Kidney glomerular epithelial cell (primary cell): Measurements from ENCODE around the gene NKAPD1.
A peak's percentile ranks its signal among the peaks of the same experiment; 100 is the strongest.
"Not testable (repeated sequence)": the region's sequence is repeated elsewhere in the genome, so short reads cannot be mapped to it uniquely, and the experiment has no call there.

ENCODE experiments used
- DNase-seq: peaks from one replicate; lab custom pipeline; 2025; lab: John Stamatoyannopoulos, UW

The NKAPD1 gene

DNA sequence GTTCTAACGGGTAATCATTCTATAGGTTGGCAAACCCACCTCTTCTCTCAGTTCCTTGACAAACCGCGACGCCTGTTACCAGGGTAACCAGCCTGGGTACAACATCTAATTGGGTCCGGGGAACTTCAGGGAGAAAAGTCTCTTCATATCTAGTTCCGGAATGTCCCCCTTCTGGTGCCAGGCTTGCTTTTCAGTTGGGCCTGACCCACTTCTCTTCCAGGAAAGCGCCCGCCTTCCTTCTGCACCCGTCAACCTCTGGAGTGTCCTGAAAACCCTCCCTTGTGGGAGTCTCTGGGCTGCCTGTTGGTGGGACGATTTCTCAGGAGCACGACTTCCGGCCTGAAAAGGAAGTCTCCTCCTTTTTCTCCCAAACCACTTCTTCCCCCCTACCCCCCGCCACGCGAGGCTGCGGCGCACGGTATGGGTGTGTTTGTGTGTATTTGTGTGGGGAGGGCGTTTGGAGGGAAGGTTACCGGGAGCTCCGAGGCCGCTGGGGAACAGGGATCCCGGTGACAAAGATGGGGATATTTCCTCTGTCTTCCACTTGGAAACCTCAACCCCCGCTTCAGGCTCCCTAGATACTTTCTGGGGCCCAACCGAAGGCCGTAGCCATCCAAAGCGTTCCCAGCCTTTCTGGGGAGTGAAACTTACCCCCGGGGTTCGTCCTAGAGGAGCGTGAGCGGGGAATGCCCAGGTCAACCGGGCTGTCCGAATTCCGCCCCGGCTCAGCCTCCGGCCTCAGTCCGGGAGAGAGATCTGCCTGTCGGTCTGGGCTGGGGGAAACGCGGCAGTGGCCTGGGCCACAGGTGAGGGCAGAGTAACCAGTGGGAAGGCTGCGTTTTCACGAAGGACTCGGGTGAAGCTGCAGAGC, at the start of gene NKAPD1, which contains the start of gene PIH1D2:
TSS of gene NKAPD1 (plus strand) at position 359 of the 871 bp plus-strand sequence. CDS start 1,276 bp downstream, outside the sequence.
TSS of gene PIH1D2 (minus strand) at position 77 of the 871 bp plus-strand sequence. CDS start 843 bp downstream, outside the sequence.
- peak; percentile 92 for DNase-seq

DNA sequence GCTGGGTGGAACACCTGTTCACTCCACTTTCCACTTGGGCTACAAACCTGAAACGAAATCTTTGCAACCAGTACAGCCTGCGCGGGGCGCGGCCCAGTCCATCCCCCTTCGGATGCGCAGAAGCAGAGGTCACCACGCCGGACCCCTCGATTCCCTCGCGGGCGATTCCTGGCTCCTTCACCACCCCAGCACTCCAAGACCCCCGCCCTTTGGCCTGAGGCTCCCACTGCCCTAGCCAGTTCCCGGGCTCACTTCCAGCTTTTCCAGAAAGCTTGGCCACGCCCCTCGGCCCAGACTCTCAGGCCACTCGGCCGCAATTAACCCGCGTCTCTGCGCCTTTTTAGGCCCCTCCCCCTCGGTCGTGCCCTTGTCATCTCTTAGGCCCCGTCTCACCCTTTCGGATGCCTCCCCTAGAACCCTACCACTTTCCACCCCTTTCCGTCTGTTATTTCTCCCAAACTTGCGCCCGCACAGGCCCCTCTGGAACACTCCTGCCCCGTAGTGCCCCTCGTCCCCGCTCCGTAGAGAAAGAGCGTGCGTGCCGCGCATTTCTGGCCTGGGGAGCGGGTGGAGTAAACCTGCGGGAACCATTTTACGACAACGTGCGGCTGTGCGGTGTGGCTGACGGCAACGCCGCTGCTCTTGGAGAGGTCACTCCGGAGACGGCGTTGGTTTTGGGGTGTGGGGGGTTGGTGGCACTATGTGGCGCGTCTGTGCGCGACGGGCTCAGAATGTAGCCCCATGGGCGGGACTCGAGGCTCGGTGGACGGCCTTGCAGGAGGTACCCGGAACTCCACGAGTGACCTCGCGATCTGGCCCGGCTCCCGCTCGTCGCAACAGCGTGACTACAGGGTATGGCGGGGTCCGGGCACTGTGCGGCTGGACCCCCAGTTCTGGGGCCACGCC, 49.1 kb upstream of the NKAPD1 start, which contains the start of gene DLAT:
TSS of gene DLAT (plus strand) at position 636 of the 906 bp plus-strand sequence. CDS start at position 701, 65 bp downstream.
- DNase-seq = peak; percentile 75

DNA sequence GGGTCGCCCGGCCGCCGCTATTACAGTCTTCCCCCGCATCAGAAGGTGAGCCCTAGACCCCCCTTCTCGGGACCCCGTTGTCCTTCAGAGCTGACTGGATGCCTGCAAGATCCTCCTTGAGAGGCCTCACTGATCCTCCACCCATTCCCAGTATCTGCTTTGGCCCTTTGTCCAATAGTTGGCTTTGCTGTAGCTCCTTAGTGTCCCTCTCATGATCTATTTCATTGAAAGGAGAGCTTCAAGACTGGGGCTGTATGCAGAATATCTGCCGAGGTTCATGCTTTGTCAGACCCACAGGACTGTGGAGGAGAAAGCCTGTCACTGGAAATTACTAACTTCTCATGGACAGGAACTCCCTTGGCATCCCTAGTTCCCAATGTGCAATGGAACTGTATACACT, 48.4 kb upstream of the NKAPD1 start:
- DNase-seq = peak; percentile 13

DNA sequence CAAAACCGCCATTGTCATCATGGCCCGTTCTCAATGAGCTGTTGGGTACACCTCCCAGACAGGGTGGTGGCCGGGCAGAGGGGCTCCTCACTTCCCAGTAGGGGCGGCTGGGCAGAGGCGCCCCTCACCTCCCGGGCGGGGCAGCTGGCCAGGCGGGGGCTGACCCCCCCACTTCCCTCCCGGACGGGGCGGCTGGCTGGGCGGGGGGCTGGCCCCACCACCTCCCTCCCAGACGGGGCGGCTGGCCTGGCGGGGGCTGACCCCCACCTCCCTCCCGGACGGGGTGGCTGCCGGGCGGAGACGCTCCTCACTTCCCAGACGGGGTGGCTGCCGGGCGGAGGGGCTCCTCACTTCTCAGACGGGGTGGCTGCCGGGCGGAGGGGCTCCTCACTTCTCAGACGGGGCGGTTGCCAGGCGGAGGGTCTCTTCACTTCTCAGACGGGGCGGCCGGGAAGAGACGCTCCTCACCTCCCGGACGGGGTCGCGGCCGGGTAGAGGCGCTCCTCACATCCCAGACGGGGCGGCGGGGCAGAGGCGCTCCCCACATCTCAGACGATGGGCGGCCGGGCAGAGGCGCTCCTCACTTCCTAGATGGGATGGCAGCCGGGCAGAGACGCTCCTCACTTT, 47.2 kb upstream of the NKAPD1 start:
- not testable (repeated sequence) for DNase-seq

DNA sequence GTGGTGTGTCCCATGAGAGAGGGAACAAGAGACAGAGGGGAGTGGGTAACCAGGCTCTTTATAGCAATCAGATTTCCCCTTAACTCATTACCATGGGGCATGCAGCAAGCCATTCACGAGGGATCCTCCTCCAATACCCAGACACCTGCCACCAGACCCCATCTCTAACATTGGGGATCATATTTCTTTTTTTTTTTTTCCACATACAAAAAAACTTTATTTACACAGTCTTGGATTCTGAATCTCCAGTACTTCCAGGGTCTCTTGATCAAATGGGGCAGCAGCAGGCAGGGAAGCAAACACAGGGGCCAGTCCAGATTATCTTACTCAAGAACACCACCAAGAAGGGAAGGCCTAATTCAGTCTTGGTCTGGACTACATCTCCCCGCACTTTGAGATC, 44.6 kb upstream of the NKAPD1 start:
- DNase-seq = no peak

DNA sequence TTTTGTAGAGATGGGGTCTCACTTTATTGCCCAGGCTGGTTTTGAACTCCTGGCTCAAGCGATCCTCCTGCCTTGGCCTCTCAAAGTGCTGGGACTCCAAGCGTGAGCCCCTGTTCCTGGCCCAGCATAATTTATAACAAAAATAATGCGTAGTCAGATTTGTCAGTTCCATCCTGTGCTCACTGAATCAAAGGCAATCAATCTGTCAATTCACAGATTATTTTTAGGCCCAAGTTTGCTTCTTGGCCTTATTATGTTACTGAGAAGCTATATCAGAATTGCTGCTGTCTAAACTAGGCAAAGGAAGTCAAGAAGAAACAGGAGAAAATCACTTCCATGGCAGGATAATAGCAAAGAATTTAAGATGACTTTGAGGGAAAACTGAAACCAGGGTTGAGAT, 40.2 kb upstream of the NKAPD1 start:
- no peak for DNase-seq

GRCh38 chr11:112037527-112037926, 36.6 kb upstream of the NKAPD1 start:
- DNase-seq = no peak

GRCh38 chr11:112042161-112042960, 31.7 kb upstream of the NKAPD1 start:
- DNase-seq = no peak

GRCh38 chr11:112042961-112043304, 31.2 kb upstream of the NKAPD1 start:
- no peak for DNase-seq

- no peak for DNase-seq
Measured at GRCh38 chr11:112044961-112045360, 29.1 kb upstream of the NKAPD1 start.

DNA sequence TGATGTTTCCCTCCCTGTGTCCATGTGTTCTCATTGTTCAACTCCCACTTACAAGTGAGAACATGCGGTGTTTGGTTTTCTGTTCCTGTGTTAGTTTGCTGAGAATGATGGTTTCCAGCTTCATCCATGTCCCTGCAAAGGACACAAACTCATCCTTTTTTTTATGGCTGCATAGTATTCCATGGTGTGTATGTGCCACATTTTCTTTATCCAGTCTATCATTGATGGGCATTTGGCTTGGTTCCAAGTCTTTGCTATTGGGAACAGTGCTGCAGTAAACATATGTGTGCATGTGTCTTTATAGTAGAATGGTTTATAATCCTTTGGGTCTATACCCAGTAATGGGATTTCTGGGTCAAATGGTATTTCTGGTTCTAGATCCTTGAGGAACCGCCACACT, 27.5 kb upstream of the NKAPD1 start:
- not testable (repeated sequence) for DNase-seq

DNA sequence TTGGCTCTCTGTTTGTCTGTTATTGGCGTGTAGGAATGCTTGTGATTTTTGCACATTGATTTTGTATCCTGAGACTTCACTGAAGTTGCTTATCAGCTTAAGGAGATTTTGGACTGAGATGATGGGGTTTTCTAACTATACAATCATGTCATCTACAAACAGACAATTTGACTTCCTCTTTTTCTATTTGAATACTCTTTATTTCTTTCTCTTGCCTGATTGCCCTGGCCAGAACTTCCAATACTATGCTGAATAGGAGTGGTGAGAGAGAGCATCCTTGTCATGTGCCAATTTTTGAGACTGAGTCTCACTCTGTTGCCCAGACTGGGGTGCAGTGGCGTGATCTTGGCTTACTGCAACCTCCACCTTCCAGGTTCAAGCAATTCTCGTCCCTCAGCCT, 25.8 kb upstream of the NKAPD1 start:
- DNase-seq = not testable (repeated sequence)

DNA sequence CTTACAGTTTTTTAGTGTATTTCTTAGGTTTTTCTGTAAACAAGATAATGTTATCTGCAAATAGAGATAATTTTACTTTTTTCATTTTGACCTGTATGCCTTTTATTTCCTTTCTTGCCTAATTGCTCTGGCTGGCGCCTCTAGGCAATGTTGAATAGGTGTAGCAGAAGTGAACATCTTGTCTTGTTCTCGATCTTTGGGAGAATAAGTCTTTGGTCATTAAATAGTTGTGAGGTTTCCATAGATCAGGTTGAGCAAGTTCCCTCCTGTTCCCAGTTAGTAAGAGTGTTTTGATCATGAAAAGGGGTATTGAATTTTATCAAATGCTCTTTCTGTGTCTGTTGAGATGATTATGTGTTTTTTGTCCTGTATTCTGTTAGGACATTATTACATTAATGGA, 24.3 kb upstream of the NKAPD1 start:
- DNase-seq = no peak

GRCh38 chr11:112050721-112051120, 23.4 kb upstream of the NKAPD1 start:
- DNase-seq = no peak

DNA sequence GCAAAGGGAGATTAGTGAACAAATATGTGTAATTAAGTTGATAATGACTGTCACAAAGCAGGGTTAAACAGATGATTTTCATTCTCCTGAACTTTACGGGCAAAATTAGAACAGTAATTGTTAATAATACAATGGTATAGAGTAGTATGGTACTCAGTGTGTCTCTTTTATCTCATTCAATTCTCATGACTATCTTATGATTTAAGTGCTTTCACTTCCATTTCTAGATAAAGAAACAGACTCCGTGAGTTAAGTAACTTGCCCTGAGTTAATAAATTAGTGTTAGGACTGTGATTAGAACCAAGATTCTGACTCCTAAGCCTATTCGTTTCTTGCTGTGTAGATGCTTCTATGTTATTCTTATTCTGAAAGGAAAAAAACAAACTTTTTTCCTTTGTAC, 22.3 kb upstream of the NKAPD1 start:
- no peak for DNase-seq

DNA sequence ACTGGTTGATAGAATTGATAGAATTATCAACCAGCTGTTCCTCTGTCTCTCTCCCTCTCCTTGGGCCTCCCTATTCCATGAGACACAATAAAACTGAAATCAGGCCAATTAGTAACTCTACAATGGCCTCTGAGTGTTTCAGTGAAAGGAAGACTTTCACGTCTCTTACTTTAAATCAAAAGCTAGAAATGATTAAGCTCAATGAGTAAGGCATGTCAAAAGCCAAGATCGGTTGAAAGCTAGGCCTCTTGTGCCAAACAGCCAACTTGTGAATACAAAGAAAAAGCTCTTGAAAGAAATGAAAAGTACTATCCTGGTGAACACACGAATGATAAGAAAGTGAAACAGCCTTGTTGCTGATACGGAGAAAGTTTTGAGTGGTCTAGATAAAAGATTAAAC, 16.9 kb upstream of the NKAPD1 start:
- no peak for DNase-seq

- no peak for DNase-seq
Measured at GRCh38 chr11:112058103-112058502, 16.0 kb upstream of the NKAPD1 start.

GRCh38 chr11:112062923-112063322, 11.2 kb upstream of the NKAPD1 start:
- DNase-seq = no peak

DNA sequence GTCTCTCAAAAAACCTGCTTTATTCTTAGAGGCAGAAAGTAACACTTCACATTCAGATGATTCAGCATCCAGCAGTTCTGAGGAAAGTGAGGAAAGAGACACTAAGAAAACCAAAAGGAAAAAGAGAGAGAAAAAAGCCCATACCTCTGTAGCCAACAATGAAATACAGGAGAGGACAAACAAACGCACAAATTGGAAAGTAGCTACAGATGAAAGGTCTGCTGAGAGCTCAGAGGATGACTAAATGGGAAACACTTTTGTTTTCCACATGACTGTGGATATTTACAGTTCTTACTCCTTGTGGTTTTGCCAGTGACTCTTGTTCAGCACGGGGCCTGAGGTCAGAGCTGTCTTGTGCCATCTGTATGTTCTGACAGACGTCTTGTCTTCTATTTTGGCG, 8.6 kb downstream of the NKAPD1 start:
- DNase-seq = no peak

- DNase-seq = peak; percentile 35
Measured at GRCh38 chr11:112085822-112086421, 11.8 kb downstream of the NKAPD1 start.
